Neural progenitor cell (in vitro differentiated cells): ENCODE results near the gene FTCD. TPM values are rescaled to one million over a fixed set of nuclear protein-coding genes. Genes with fewer than 3 reads are reported as not detected.
A peak's percentile ranks its signal among the peaks of the same experiment; 100 is the strongest.
"Not testable (repeated sequence)": the region's sequence is repeated elsewhere in the genome, so short reads cannot be mapped to it uniquely, and the experiment has no call there.

ENCODE experiments used
- DNase-seq: peaks from one replicate; pipeline ENCODE4 v3.0.0-alpha.2; 2016; ENCODE audit warnings: low spot score
- H2AFZ ChIP-seq: fragments of 200-600 bp; sonication (generic); replicated peaks from 2 replicates; pipeline ENCODE4 v1.6.1; 2016; ENCODE audit warnings: antibody characterized with exemption
- H3F3A ChIP-seq: fragments of 200-600 bp; sonication (generic); 2 replicates; pipeline ENCODE4 v1.6.1; 2016; ENCODE audit warnings: antibody characterized with exemption, low read depth
- H3K27ac ChIP-seq: fragments of 200-600 bp; sonication (generic); 2 replicates; pipeline ENCODE4 v1.5.1; 2016; ENCODE audit warnings: mild to moderate bottlenecking
- H3K27me3 ChIP-seq: fragments of 200-600 bp; sonication (generic); 2 replicates; pipeline ENCODE4 v1.6.1; 2016; ENCODE audit warnings: mild to moderate bottlenecking, moderate library complexity
- H3K36me3 ChIP-seq: fragments of 200-600 bp; sonication (generic); 2 replicates; pipeline ENCODE4 v1.5.1; 2016
- H3K4me1 ChIP-seq: fragments of 200-600 bp; sonication (generic); 2 replicates; pipeline ENCODE4 v1.6.1; 2016; ENCODE audit warnings: mixed run types
- H3K4me2 ChIP-seq: fragments of 200-600 bp; sonication (generic); 2 replicates; pipeline ENCODE4 v1.6.1; 2016
- H3K4me3 ChIP-seq: fragments of 200-600 bp; sonication (generic); 2 replicates; pipeline ENCODE4 v1.5.1; 2016
- H3K79me2 ChIP-seq: fragments of 200-600 bp; sonication (generic); 2 replicates; pipeline ENCODE4 v1.6.1; 2016; ENCODE audit warnings: low read depth
- H3K9ac ChIP-seq: fragments of 200-600 bp; sonication (generic); 2 replicates; pipeline ENCODE4 v1.6.1; 2016
- H3K9me3 ChIP-seq: fragments of 200-600 bp; sonication (generic); 2 replicates; pipeline ENCODE4 v1.5.1; 2016; ENCODE audit warnings: low read depth
- H4K20me1 ChIP-seq: fragments of 200-600 bp; sonication (generic); 2 replicates; pipeline ENCODE4 v1.6.1; 2016; ENCODE audit warnings: low read depth
- H3K27ac Mint-ChIP-seq: 3 replicates; pipeline ENCODE4 v1.8.0; 2021; ENCODE audit warnings: mixed read lengths
- H3K27me3 Mint-ChIP-seq: 2 replicates; pipeline ENCODE4 v1.8.0; 2022; ENCODE audit warnings: low read depth, mild to moderate bottlenecking, inconsistent platforms, moderate library complexity, mixed read lengths; ENCODE audit not compliant: insufficient read depth
- H3K36me3 Mint-ChIP-seq: 3 replicates; pipeline ENCODE4 v1.8.0; 2021; ENCODE audit warnings: mixed read lengths
- H3K4me1 Mint-ChIP-seq: 3 replicates; pipeline ENCODE4 v1.8.0; 2021; ENCODE audit warnings: mixed read lengths
- H3K4me3 Mint-ChIP-seq: 3 replicates; pipeline ENCODE4 v1.8.0; 2021; ENCODE audit warnings: mild to moderate bottlenecking, moderate library complexity, mixed read lengths
- H3K9me3 Mint-ChIP-seq: 3 replicates; pipeline ENCODE4 v1.8.0; 2020; ENCODE audit warnings: mixed read lengths
- CTCF ChIP-seq: fragments of 200-600 bp; sonication (generic); IDR thresholded peaks from 2 replicates; pipeline ENCODE4 v1.5.1; 2017; ENCODE audit warnings: antibody characterized with exemption, mild to moderate bottlenecking
- EZH2 ChIP-seq: fragments of 200-600 bp; sonication (generic); IDR thresholded peaks from 2 replicates; pipeline ENCODE4 v1.6.1; 2017; ENCODE audit warnings: antibody characterized with exemption, mild to moderate bottlenecking, moderate library complexity
- EZH2phosphoT487 ChIP-seq: fragments of 200-600 bp; sonication (generic); IDR thresholded peaks from 2 replicates; pipeline ENCODE4 v1.6.1; 2017; ENCODE audit warnings: antibody characterized with exemption
- total RNA-seq: library from RNA; depleted of rRNA; stranded (reverse); fragments of >200 nt; gene quantifications from 2 replicates; pipeline ENCODE4 v1.2.3, GENCODE V29; 2015; ENCODE audit warnings: low replicate concordance

FTCD gene
- total RNA-seq, 1 donor from 2014 or later = not detected

GRCh38 chr21:46178961-46179360 lies 23.6 kb upstream of the FTCD start:
- Histone ChIP-seq H2AFZ (no peak overlapping the region), H3K9me3 (no peaks in the 10 kb centered on the region), H3K9ac (no peak overlapping the region), H3K27ac (no peak overlapping the region), H3K4me3 (no peak overlapping the region), H3F3A (no peaks in the 10 kb centered on the region), H3K36me3 (no peaks in the 10 kb centered on the region), H3K4me1 (no peaks in the 10 kb centered on the region), H3K27me3 (no peaks in the 10 kb centered on the region), H3K4me2 (no peak overlapping the region), H4K20me1 (peaks cover 2% of the 10 kb centered on the region), H3K79me2 (peaks cover 38% of the 10 kb centered on the region)
- H3K27me3 Mint-ChIP-seq = no peaks in the 10 kb centered on the region
- H3K27ac Mint-ChIP-seq = no peak overlapping the region
- H3K4me3 Mint-ChIP-seq = no peak overlapping the region
- peaks cover 17% of the 10 kb centered on the region for H3K36me3 Mint-ChIP-seq
- no peaks in the 10 kb centered on the region for H3K4me1 Mint-ChIP-seq
- TF ChIP-seq CTCF (no peak), EZH2 (no peak), EZH2phosphoT487 (no peak)
- DNase-seq = no peak
- peaks cover 36% of the 10 kb centered on the region for H3K9me3 Mint-ChIP-seq

DNA sequence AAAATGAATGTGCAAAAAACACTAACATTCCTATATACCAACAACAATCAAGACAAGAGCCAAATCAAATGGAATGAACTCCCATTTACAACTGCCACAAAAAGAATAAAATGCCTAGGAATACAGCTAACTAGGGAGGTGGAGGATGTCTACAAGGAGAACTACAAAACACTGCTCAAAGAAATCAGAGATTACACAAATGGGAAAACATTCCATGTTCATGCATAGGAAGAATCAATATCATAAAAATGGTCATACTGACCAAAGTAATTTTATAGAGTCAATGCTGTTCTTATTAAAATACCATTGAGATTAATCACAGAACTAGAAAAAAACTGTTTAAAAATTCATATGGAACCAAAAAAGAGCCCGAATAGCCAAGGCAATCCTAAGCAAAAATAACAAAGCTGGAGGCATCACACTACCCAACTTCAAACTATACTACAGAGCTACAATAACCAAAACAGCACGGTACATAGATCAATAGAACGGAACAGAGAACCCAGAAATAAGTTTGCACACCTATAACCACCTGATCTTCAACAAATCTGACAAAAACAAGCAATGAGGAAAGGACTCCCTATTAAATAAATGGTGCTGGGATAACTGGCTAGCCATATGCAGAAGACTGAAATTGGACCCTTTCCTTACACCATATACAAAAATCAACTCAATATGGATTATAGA lies 21.2 kb upstream of the FTCD start:
- not testable (repeated sequence) for H2AFZ ChIP-seq, DNase-seq, H3F3A ChIP-seq, H3K4me3 Mint-ChIP-seq, H3K27ac ChIP-seq, H3K27me3 ChIP-seq, H3K4me2 ChIP-seq, H3K4me3 ChIP-seq, H3K27ac Mint-ChIP-seq, H3K27me3 Mint-ChIP-seq, H3K9ac ChIP-seq, H3K9me3 ChIP-seq, H3K4me1 ChIP-seq, H4K20me1 ChIP-seq, H3K36me3 ChIP-seq, H3K4me1 Mint-ChIP-seq
- peaks cover 45% of the 10 kb centered on the region for H3K9me3 Mint-ChIP-seq
- peaks cover 39% of the 10 kb centered on the region for H3K79me2 ChIP-seq
- peaks cover 17% of the 10 kb centered on the region for H3K36me3 Mint-ChIP-seq

GRCh38 chr21:46173573-46173972 lies 18.2 kb upstream of the FTCD start:
- no peaks in the 10 kb centered on the region for H3F3A ChIP-seq
- H3K79me2 ChIP-seq = peaks cover 39% of the 10 kb centered on the region
- H3K9ac ChIP-seq = no peak overlapping the region
- no peaks in the 10 kb centered on the region for H3K36me3 ChIP-seq
- H3K27me3 ChIP-seq = no peaks in the 10 kb centered on the region
- no peak overlapping the region for H3K4me3 ChIP-seq
- no peak overlapping the region for H3K4me2 ChIP-seq
- Mint-ChIP-seq H3K4me3 (peak overlapping the region; percentile 21), H3K27me3 (peaks cover 3% of the 10 kb centered on the region), H3K4me1 (peaks cover 13% of the 10 kb centered on the region), H3K27ac (no peak overlapping the region), H3K36me3 (peaks cover 14% of the 10 kb centered on the region), H3K9me3 (peaks cover 46% of the 10 kb centered on the region)
- H3K9me3 ChIP-seq = no peaks in the 10 kb centered on the region
- H3K27ac ChIP-seq = no peak overlapping the region
- H3K4me1 ChIP-seq = no peaks in the 10 kb centered on the region
- no peak overlapping the region for H2AFZ ChIP-seq
- H4K20me1 ChIP-seq = no peaks in the 10 kb centered on the region
- no peak for DNase-seq
- TF ChIP-seq EZH2phosphoT487 (no peak), CTCF (no peak), EZH2 (no peak)

DNA sequence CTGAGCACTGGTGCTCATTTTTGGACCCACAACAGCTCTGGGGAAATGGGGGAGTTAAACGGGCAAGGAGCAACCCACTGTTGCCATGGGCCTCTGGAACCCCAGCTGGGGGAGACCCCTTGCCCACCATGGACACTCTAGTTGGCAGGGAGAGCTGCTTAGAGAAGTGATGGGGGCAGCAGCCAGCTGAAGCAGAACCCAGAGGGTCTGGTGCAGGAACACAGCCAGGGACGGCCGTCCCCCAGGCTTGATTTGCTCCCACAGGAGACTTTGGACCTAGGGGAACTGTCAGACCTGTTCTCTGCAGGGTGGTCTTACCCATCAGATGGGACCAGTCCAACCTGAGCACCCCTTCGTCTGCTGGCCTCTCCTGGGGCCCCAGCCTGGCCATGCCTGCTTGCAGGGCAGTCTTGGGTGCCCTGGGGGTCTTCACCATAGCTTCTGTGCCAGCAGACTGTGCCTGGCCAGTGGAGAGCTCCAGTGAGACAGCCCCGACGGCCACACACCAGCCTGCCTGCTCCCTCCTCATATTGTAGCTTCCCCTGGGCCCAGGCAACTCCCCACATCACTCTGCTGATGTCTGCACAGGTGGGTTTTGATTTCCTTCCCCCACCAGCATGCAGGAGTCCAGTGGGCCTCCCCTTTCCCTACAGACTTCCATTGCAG lies 17.6 kb upstream of the FTCD start:
- no peak for DNase-seq
- Mint-ChIP-seq H3K36me3 (peaks cover 12% of the 10 kb centered on the region), H3K4me3 (peak overlapping the region; percentile 21), H3K4me1 (peaks cover 13% of the 10 kb centered on the region), H3K9me3 (peaks cover 44% of the 10 kb centered on the region), H3K27me3 (peaks cover 3% of the 10 kb centered on the region), H3K27ac (no peak overlapping the region)
- no peaks in the 10 kb centered on the region for H3F3A ChIP-seq
- H3K79me2 ChIP-seq = peaks cover 39% of the 10 kb centered on the region
- H3K4me1 ChIP-seq = no peaks in the 10 kb centered on the region
- no peak overlapping the region for H2AFZ ChIP-seq
- no peak overlapping the region for H3K27ac ChIP-seq
- no peak overlapping the region for H3K4me2 ChIP-seq
- H3K9ac ChIP-seq = no peak overlapping the region
- TF ChIP-seq EZH2 (no peak), EZH2phosphoT487 (no peak), CTCF (no peak)
- H3K27me3 ChIP-seq = no peaks in the 10 kb centered on the region
- H3K4me3 ChIP-seq = no peak overlapping the region
- H4K20me1 ChIP-seq = no peaks in the 10 kb centered on the region
- H3K9me3 ChIP-seq = no peaks in the 10 kb centered on the region
- no peaks in the 10 kb centered on the region for H3K36me3 ChIP-seq
